BE2C (cell line): ENCODE data around the gene OPRD1.
A peak's percentile ranks its signal among the peaks of the same experiment; 100 is the strongest.
"Not testable (repeated sequence)": the region's sequence is repeated elsewhere in the genome, so short reads cannot be mapped to it uniquely, and the experiment has no call there.

Source experiments
- DNase-seq: peaks from one replicate; pipeline ENCODE4 v3.0.0-alpha.2; 2020
- H3K27me3 ChIP-seq: fragments of 250-450 bp; sonication (Bioruptor Pico); 2 replicates; pipeline ENCODE4 v1.5.1; 2020; ENCODE audit warnings: mild to moderate bottlenecking
- H3K36me3 ChIP-seq: fragments of 250-450 bp; sonication (Bioruptor Pico); 2 replicates; pipeline ENCODE4 v1.5.1; 2020; ENCODE audit warnings: mild to moderate bottlenecking
- H3K4me1 ChIP-seq: fragments of 250-450 bp; sonication (Bioruptor Pico); 2 replicates; pipeline ENCODE4 v1.5.1; 2020
- H3K4me3 ChIP-seq: 2 replicates; pipeline ENCODE4 v1.5.1; 2011; ENCODE audit warnings: low read depth, low read length
- H3K9me3 ChIP-seq: fragments of 250-450 bp; sonication (Bioruptor Pico); 2 replicates; pipeline ENCODE4 v1.5.1; 2020
- TF ChIP-seq, protein P1 (sequence below): IDR thresholded peaks from 2 replicates; pipeline ENCODE4 v1.5.1; 2012; ENCODE audit warnings: mild to moderate bottlenecking, low read depth, low read length

The OPRD1 gene

DNA sequence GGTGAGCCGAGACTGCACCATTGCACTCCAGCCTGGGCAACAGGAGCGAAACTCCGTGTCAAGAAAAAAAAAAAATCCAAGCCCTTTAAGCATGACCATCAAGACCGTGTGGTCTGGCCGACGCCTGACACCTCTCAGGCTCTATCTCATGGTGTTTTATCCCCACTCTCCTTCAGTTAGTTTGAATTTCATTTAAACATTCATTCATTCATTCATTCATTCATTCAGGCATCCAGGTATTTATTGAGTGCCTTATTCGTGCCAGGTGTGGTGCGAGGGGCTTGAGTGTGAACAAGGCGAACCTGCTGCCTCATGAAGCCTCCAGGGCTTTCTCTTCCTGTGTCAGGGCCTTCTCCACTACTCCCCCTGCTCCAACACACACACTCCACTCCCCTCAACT is 22.6 kb upstream of the OPRD1 start:
- Histone ChIP-seq H3K4me3 (no peak overlapping the region), H3K27me3 (no peaks in the 10 kb centered on the region), H3K36me3 (no peaks in the 10 kb centered on the region), H3K4me1 (no peaks in the 10 kb centered on the region), H3K9me3 (no peaks in the 10 kb centered on the region)
- TF ChIP-seq, protein P1, sequence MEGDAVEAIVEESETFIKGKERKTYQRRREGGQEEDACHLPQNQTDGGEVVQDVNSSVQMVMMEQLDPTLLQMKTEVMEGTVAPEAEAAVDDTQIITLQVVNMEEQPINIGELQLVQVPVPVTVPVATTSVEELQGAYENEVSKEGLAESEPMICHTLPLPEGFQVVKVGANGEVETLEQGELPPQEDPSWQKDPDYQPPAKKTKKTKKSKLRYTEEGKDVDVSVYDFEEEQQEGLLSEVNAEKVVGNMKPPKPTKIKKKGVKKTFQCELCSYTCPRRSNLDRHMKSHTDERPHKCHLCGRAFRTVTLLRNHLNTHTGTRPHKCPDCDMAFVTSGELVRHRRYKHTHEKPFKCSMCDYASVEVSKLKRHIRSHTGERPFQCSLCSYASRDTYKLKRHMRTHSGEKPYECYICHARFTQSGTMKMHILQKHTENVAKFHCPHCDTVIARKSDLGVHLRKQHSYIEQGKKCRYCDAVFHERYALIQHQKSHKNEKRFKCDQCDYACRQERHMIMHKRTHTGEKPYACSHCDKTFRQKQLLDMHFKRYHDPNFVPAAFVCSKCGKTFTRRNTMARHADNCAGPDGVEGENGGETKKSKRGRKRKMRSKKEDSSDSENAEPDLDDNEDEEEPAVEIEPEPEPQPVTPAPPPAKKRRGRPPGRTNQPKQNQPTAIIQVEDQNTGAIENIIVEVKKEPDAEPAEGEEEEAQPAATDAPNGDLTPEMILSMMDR: no peak
- DNase-seq: no peak

- H3K4me3 ChIP-seq: no peak overlapping the region
- TF ChIP-seq, protein P1: no peak
- no peaks in the 10 kb centered on the region for H3K27me3 ChIP-seq
- no peaks in the 10 kb centered on the region for H3K36me3 ChIP-seq
- no peaks in the 10 kb centered on the region for H3K4me1 ChIP-seq
- H3K9me3 ChIP-seq: no peaks in the 10 kb centered on the region
- no peak for DNase-seq
Measured at GRCh38 chr1:28789816-28790215, 22.2 kb upstream of the OPRD1 start.

DNA sequence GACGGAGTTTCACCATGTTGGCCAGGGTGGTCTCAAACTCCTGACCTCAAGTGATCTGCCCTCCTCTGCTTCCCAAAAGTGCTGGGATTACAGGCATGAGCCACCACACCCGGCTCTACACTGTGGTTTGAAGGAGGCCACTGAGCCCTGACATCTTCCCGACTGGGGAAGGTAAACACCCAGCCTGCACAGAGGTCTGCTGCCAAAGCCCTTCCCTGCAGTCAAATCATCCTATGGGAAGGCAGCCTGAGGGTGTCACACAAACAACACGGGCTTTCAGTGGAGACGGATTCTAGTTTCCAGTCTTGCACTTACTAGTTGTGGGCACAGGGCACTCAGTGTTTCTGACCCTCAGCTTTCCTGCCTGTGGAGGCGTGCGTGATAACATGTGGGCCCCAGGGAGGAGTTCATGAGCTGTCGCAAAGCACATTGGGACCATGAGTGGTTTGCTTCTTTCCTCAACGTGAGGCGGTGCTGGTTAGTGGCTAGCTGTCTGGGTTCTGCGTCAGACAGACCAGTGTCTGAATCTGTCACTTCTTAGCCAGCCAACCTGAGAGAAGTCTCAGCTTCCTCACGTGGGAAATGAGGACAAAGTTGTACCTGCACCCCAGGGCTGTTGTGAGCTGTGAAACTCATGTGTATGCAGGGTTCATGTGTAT is 21.5 kb upstream of the OPRD1 start:
- H3K4me3 ChIP-seq: no peak overlapping the region
- H3K9me3 ChIP-seq: no peaks in the 10 kb centered on the region
- H3K4me1 ChIP-seq: no peaks in the 10 kb centered on the region

GRCh38 chr1:28791929-28792328 is 20.0 kb upstream of the OPRD1 start:
- not testable (repeated sequence) for DNase-seq, H3K36me3 ChIP-seq, H3K4me3 ChIP-seq, H3K9me3 ChIP-seq, H3K4me1 ChIP-seq, H3K27me3 ChIP-seq

More for the DNA sequence above, 21.5 kb upstream of the OPRD1 start:
- no peaks in the 10 kb centered on the region for H3K27me3 ChIP-seq
- DNase-seq: no peak
- H3K36me3 ChIP-seq: no peaks in the 10 kb centered on the region
- TF ChIP-seq, protein P1: no peak

- DNase-seq: no peak
- Histone ChIP-seq H3K36me3 (no peaks in the 10 kb centered on the region), H3K27me3 (no peaks in the 10 kb centered on the region), H3K9me3 (no peaks in the 10 kb centered on the region), H3K4me3 (no peak overlapping the region), H3K4me1 (no peaks in the 10 kb centered on the region)
- TF ChIP-seq, protein P1: peak; percentile 17; the same call in 1 of the 2 replicates
Measured at GRCh38 chr1:28792644-28793121, 19.3 kb upstream of the OPRD1 start.

GRCh38 chr1:28794582-28794981 is 17.4 kb upstream of the OPRD1 start:
- H3K9me3 ChIP-seq, H3K27me3 ChIP-seq, H3K4me1 ChIP-seq, DNase-seq, H3K4me3 ChIP-seq, H3K36me3 ChIP-seq: not testable (repeated sequence)

- Histone ChIP-seq H3K4me1 (no peaks in the 10 kb centered on the region), H3K4me3 (no peak overlapping the region), H3K9me3 (no peaks in the 10 kb centered on the region), H3K27me3 (no peaks in the 10 kb centered on the region), H3K36me3 (no peaks in the 10 kb centered on the region)
- TF ChIP-seq, protein P1: peak; percentile 45
- DNase-seq: peak; percentile 41
Measured at GRCh38 chr1:28796352-28797211, 15.4 kb upstream of the OPRD1 start.
